Measurements from ENCODE around the gene ERMARD. TPM values are rescaled to one million over a fixed set of nuclear protein-coding genes. Genes with fewer than 3 reads are reported as not detected.

ERMARD gene
- total RNA-seq, 4 donors from 2014 or later, result 9.0 to 18.9 (median 11.2) TPM

GRCh38 chr6:169830876-169831275, 79.5 kb downstream of the ERMARD start:
- DNase-seq (no peak), ATAC-seq (no peak)
- intact Hi-C loops (cut with DNase I; ENCODE audit: low total_unique reads) (loop anchor here (1.0 to 2.0 kb wide), 3 partner anchors 461 to 700 kb away; no protein-coding TSS in a partner anchor), in situ Hi-C loops (cut with MboI; ENCODE audit: low sequenced_read_pairs in 4 of 4) (loop anchor here in 3 of 4 donors (10.0 to 25.0 kb wide), 4 partner anchors 456 to 694 kb away; partner anchors contain the start of gene DLL1 (in 3 of the 3))
- Histone ChIP-seq H3K9me3 (no peaks in the 10 kb centered on the region), H3K27ac (no peak overlapping the region), H3K4me1 (no peaks in the 10 kb centered on the region), H3K4me3 (no peak overlapping the region), H3K27me3 (no peaks in the 10 kb centered on the region), H3K36me3 (no peaks in the 10 kb centered on the region)
- no peak for TF ChIP-seq CTCF (IDR thresholded peaks at IDR 0.05 in 4 of 5, conservative IDR thresholded peaks at IDR 0.05 in 1 of 5)
- no peak for TF ChIP-seq POLR2A (IDR thresholded peaks at IDR 0.05)

Other genes starting within 250 kb of the ERMARD start
- 10 to 100 TPM in 1 of 4 donors, 1 to 10 TPM in 3; 2.8 to 31.6 (median 4.0) TPM for gene WDR27, start 49.6 kb upstream of the ERMARD start, total RNA-seq
- 10 to 100 TPM; 23.8 to 41.4 (median 29.4) TPM for gene C6orf120, start 49.5 kb upstream of the ERMARD start, total RNA-seq
- gene PHF10, start 27.1 kb upstream of the ERMARD start, total RNA-seq, result 10 to 100 TPM; 40.1 to 58.1 (median 49.0) TPM
- 1 to 10 TPM in 1 of 4 donors, under 1 TPM in 3; 0.23 to 1.1 (median 0.46) TPM for gene DYNLT2, start 50 bp upstream of the ERMARD start, total RNA-seq

Measured in gastrocnemius medialis (tissue), 4 donors.